ENCODE data around the gene WWP2. TPM values are rescaled to one million over a fixed set of nuclear protein-coding genes. Genes with fewer than 3 reads are reported as not detected.

Gene WWP2
- polyA plus RNA-seq, 4 donors, result 32.4 to 44.6 (median 35.4) TPM

- Histone ChIP-seq H3K27ac (ENCODE audit: low read depth in 1 of 3, low read length in 2 of 3) (no peak overlapping the region), H3K9me3 (ENCODE audit: control insufficient read depth in 2 of 2, insufficient read depth in 1 of 2, low read depth in 1 of 2, low read length in 1 of 2) (no peaks in the 10 kb centered on the region), H3K36me3 (ENCODE audit: control insufficient read depth in 3 of 3, insufficient read depth in 2 of 3, low read depth in 1 of 3, low read length in 3 of 3) (peaks cover 19 to 94% (median 30%) of the 10 kb centered on the region in 3 donors), H3K27me3 (ENCODE audit: control insufficient read depth in 3 of 3, insufficient read depth in 3 of 3, low read length in 3 of 3) (no peaks in the 10 kb centered on the region), H3K4me3 (ENCODE audit: low read depth in 1 of 3, low read length in 3 of 3) (no peak overlapping the region), H3K4me1 (ENCODE audit: control insufficient read depth in 3 of 3, insufficient read depth in 2 of 3, low read depth in 1 of 3, low read length in 2 of 3) (no peaks in the 10 kb centered on the region)
- FAIRE-seq (no peak), DNase-seq (no peak)
- 96 to 99% (median 97%) methylated on average over 13 of the region's 13 CpGs for WGBS, 3 donors
These were observed 169.5 kb downstream of the WWP2 start for GRCh38 chr16:69931631-69932030.

GRCh38 chr16:69932228-69932627 is 170.1 kb downstream of the WWP2 start:
- Histone ChIP-seq H3K27ac (ENCODE audit: low read depth in 1 of 3, low read length in 2 of 3) (no peak overlapping the region), H3K4me3 (ENCODE audit: low read depth in 1 of 3, low read length in 3 of 3) (no peak overlapping the region), H3K36me3 (ENCODE audit: control insufficient read depth in 3 of 3, insufficient read depth in 2 of 3, low read depth in 1 of 3, low read length in 3 of 3) (peaks cover 23 to 98% (median 30%) of the 10 kb centered on the region in 3 donors), H3K9me3 (ENCODE audit: control insufficient read depth in 2 of 2, insufficient read depth in 1 of 2, low read depth in 1 of 2, low read length in 1 of 2) (no peaks in the 10 kb centered on the region), H3K27me3 (ENCODE audit: control insufficient read depth in 3 of 3, insufficient read depth in 3 of 3, low read length in 3 of 3) (no peaks in the 10 kb centered on the region), H3K4me1 (ENCODE audit: control insufficient read depth in 3 of 3, insufficient read depth in 2 of 3, low read depth in 1 of 3, low read length in 2 of 3) (no peaks in the 10 kb centered on the region)
- WGBS, 3 donors, result 85 to 91% (median 86%) methylated on average over 9 of the region's 9 CpGs
- FAIRE-seq (no peak), DNase-seq (no peak)

GRCh38 chr16:69932691-69933392 is 170.7 kb downstream of the WWP2 start:
- DNase-seq, result no peak
- Histone ChIP-seq H3K27ac (ENCODE audit: low read depth in 1 of 3, low read length in 2 of 3) (no peak overlapping the region), H3K4me3 (ENCODE audit: low read depth in 1 of 3, low read length in 3 of 3) (no peak overlapping the region), H3K27me3 (ENCODE audit: control insufficient read depth in 3 of 3, insufficient read depth in 3 of 3, low read length in 3 of 3) (no peaks in the 10 kb centered on the region), H3K4me1 (ENCODE audit: control insufficient read depth in 3 of 3, insufficient read depth in 2 of 3, low read depth in 1 of 3, low read length in 2 of 3) (no peaks in the 10 kb centered on the region), H3K36me3 (ENCODE audit: control insufficient read depth in 3 of 3, insufficient read depth in 2 of 3, low read depth in 1 of 3, low read length in 3 of 3) (peaks cover 25 to 98% (median 30%) of the 10 kb centered on the region in 3 donors), H3K9me3 (ENCODE audit: control insufficient read depth in 2 of 2, insufficient read depth in 1 of 2, low read depth in 1 of 2, low read length in 1 of 2) (no peaks in the 10 kb centered on the region)
- WGBS, 3 donors, result 89 to 93% (median 91%) methylated on average over 27 of the region's 27 CpGs
- FAIRE-seq, result no peak

GRCh38 chr16:69934044-69934443 is 171.9 kb downstream of the WWP2 start:
- Histone ChIP-seq H3K27me3 (ENCODE audit: control insufficient read depth in 3 of 3, insufficient read depth in 3 of 3, low read length in 3 of 3) (no peaks in the 10 kb centered on the region), H3K9me3 (ENCODE audit: control insufficient read depth in 2 of 2, insufficient read depth in 1 of 2, low read depth in 1 of 2, low read length in 1 of 2) (no peaks in the 10 kb centered on the region), H3K27ac (ENCODE audit: low read depth in 1 of 3, low read length in 2 of 3) (no peak overlapping the region), H3K36me3 (ENCODE audit: control insufficient read depth in 3 of 3, insufficient read depth in 2 of 3, low read depth in 1 of 3, low read length in 3 of 3) (peaks cover 35 to 98% (median 36%) of the 10 kb centered on the region in 3 donors), H3K4me1 (ENCODE audit: control insufficient read depth in 3 of 3, insufficient read depth in 2 of 3, low read depth in 1 of 3, low read length in 2 of 3) (no peaks in the 10 kb centered on the region), H3K4me3 (ENCODE audit: low read depth in 1 of 3, low read length in 3 of 3) (no peak overlapping the region)
- no peak for FAIRE-seq
- no peak for DNase-seq
- WGBS, 3 donors, result 80 to 91% (median 88%) methylated on average over 10 of the region's 10 CpGs

GRCh38 chr16:69934751-69935150 is 172.6 kb downstream of the WWP2 start:
- WGBS, 3 donors, result 96 to 99% (median 99%) methylated on average over 17 of the region's 17 CpGs
- Histone ChIP-seq H3K36me3 (ENCODE audit: control insufficient read depth in 3 of 3, insufficient read depth in 2 of 3, low read depth in 1 of 3, low read length in 3 of 3) (peaks cover 37 to 98% (median 39%) of the 10 kb centered on the region in 3 donors), H3K4me3 (ENCODE audit: low read depth in 1 of 3, low read length in 3 of 3) (no peak overlapping the region), H3K27me3 (ENCODE audit: control insufficient read depth in 3 of 3, insufficient read depth in 3 of 3, low read length in 3 of 3) (no peaks in the 10 kb centered on the region), H3K4me1 (ENCODE audit: control insufficient read depth in 3 of 3, insufficient read depth in 2 of 3, low read depth in 1 of 3, low read length in 2 of 3) (no peaks in the 10 kb centered on the region), H3K27ac (ENCODE audit: low read depth in 1 of 3, low read length in 2 of 3) (no peak overlapping the region), H3K9me3 (ENCODE audit: control insufficient read depth in 2 of 2, insufficient read depth in 1 of 2, low read depth in 1 of 2, low read length in 1 of 2) (no peaks in the 10 kb centered on the region)
- FAIRE-seq, result no peak
- no peak for DNase-seq

GRCh38 chr16:69935278-69935711 is 173.2 kb downstream of the WWP2 start:
- no peaks in the 10 kb centered on the region for H3K9me3 ChIP-seq (ENCODE audit: control insufficient read depth in 2 of 2, insufficient read depth in 1 of 2, low read depth in 1 of 2, low read length in 1 of 2)
- FAIRE-seq, result no peak
- no peaks in the 10 kb centered on the region for H3K27me3 ChIP-seq (ENCODE audit: control insufficient read depth in 3 of 3, insufficient read depth in 3 of 3, low read length in 3 of 3)
- H3K4me1 ChIP-seq (ENCODE audit: control insufficient read depth in 3 of 3, insufficient read depth in 2 of 3, low read depth in 1 of 3, low read length in 2 of 3), result no peaks in the 10 kb centered on the region
- H3K36me3 ChIP-seq (ENCODE audit: control insufficient read depth in 3 of 3, insufficient read depth in 2 of 3, low read depth in 1 of 3, low read length in 3 of 3), result peaks cover 39 to 98% (median 39%) of the 10 kb centered on the region in 3 donors
- DNase-seq, result no peak
- no peak overlapping the region for H3K4me3 ChIP-seq (ENCODE audit: low read depth in 1 of 3, low read length in 3 of 3)
- no peak overlapping the region for H3K27ac ChIP-seq (ENCODE audit: low read depth in 1 of 3, low read length in 2 of 3)
- 93 to 97% (median 95%) methylated on average over 19 of the region's 19 CpGs for WGBS, 3 donors

- FAIRE-seq (no peak), DNase-seq (no peak)
- Histone ChIP-seq H3K27ac (ENCODE audit: low read depth in 1 of 3, low read length in 2 of 3) (no peak overlapping the region), H3K9me3 (ENCODE audit: control insufficient read depth in 2 of 2, insufficient read depth in 1 of 2, low read depth in 1 of 2, low read length in 1 of 2) (no peaks in the 10 kb centered on the region), H3K27me3 (ENCODE audit: control insufficient read depth in 3 of 3, insufficient read depth in 3 of 3, low read length in 3 of 3) (no peaks in the 10 kb centered on the region), H3K36me3 (ENCODE audit: control insufficient read depth in 3 of 3, insufficient read depth in 2 of 3, low read depth in 1 of 3, low read length in 3 of 3) (peaks cover 39 to 98% (median 43%) of the 10 kb centered on the region in 3 donors), H3K4me3 (ENCODE audit: low read depth in 1 of 3, low read length in 3 of 3) (no peak overlapping the region), H3K4me1 (ENCODE audit: control insufficient read depth in 3 of 3, insufficient read depth in 2 of 3, low read depth in 1 of 3, low read length in 2 of 3) (no peaks in the 10 kb centered on the region)
- WGBS, 3 donors, result 92 to 94% (median 93%) methylated on average over 10 of the region's 10 CpGs
These were observed 173.6 kb downstream of the WWP2 start for GRCh38 chr16:69935740-69936139.

- DNase-seq (no peak), FAIRE-seq (no peak)
- Histone ChIP-seq H3K27ac (ENCODE audit: low read depth in 1 of 3, low read length in 2 of 3) (no peak overlapping the region), H3K27me3 (ENCODE audit: control insufficient read depth in 3 of 3, insufficient read depth in 3 of 3, low read length in 3 of 3) (no peaks in the 10 kb centered on the region), H3K36me3 (ENCODE audit: control insufficient read depth in 3 of 3, insufficient read depth in 2 of 3, low read depth in 1 of 3, low read length in 3 of 3) (peaks cover 39 to 99% (median 40%) of the 10 kb centered on the region in 3 donors), H3K9me3 (ENCODE audit: control insufficient read depth in 2 of 2, insufficient read depth in 1 of 2, low read depth in 1 of 2, low read length in 1 of 2) (no peaks in the 10 kb centered on the region), H3K4me3 (ENCODE audit: low read depth in 1 of 3, low read length in 3 of 3) (no peak overlapping the region), H3K4me1 (ENCODE audit: control insufficient read depth in 3 of 3, insufficient read depth in 2 of 3, low read depth in 1 of 3, low read length in 2 of 3) (no peaks in the 10 kb centered on the region)
- WGBS, 3 donors, result 96 to 97% (median 96%) methylated on average over 16 of the region's 16 CpGs
These were observed 174.1 kb downstream of the WWP2 start for GRCh38 chr16:69936252-69936651.

All from small intestine (tissue), 7 donors.